NK-92 treated with Interleukin-12 subunit alpha and Interleukin-12 subunit beta, amount 100 ng/mL, for 24 hours (cell line): ENCODE data around the gene KCTD10.
A peak's percentile ranks its signal among the peaks of the same experiment; 100 is the strongest.

Experiments used
- DNase-seq: peaks from one replicate; lab custom pipeline; 2025; lab: John Stamatoyannopoulos, UW

Gene KCTD10

GRCh38 chr12:109477185-109477962 is at the start of gene KCTD10, which contains the start of gene UBE3B:
KCTD10 (minus strand) TSS chr12:109477300; CDS start chr12:109477262, 38 bp downstream.
UBE3B (plus strand) TSS chr12:109477634; CDS start chr12:109483552, 5,918 bp downstream.
- DNase-seq: peak; percentile 66

- DNase-seq: no peak
Measured at GRCh38 chr12:109525279-109525585, 48.1 kb upstream of the KCTD10 start.

- no peak for DNase-seq
Measured at GRCh38 chr12:109524466-109525278, 47.6 kb upstream of the KCTD10 start.

GRCh38 chr12:109523504-109523903 is 46.4 kb upstream of the KCTD10 start:
- DNase-seq: no peak

- no peak for DNase-seq
Measured at GRCh38 chr12:109523071-109523470, 46.0 kb upstream of the KCTD10 start.

GRCh38 chr12:109521831-109522230 is 44.7 kb upstream of the KCTD10 start:
- DNase-seq: no peak

- no peak for DNase-seq
Measured at GRCh38 chr12:109519787-109520186, 42.7 kb upstream of the KCTD10 start.

- DNase-seq: peak; percentile 1
Measured at GRCh38 chr12:109518820-109519665, 41.9 kb upstream of the KCTD10 start.

GRCh38 chr12:109517619-109518018 is 40.5 kb upstream of the KCTD10 start:
- DNase-seq: no peak

- no peak for DNase-seq
Measured at GRCh38 chr12:109513977-109514376, 36.9 kb upstream of the KCTD10 start.

- DNase-seq: no peak
Measured at GRCh38 chr12:109513051-109513450, 36.0 kb upstream of the KCTD10 start.

GRCh38 chr12:109512608-109513007 is 35.5 kb upstream of the KCTD10 start:
- no peak for DNase-seq

GRCh38 chr12:109510196-109510595 is 33.1 kb upstream of the KCTD10 start:
- DNase-seq: no peak

- no peak for DNase-seq
Measured at GRCh38 chr12:109504068-109504467, 27.0 kb upstream of the KCTD10 start.

GRCh38 chr12:109503611-109504010 is 26.5 kb upstream of the KCTD10 start:
- DNase-seq: no peak

GRCh38 chr12:109502332-109502731 is 25.2 kb upstream of the KCTD10 start:
- DNase-seq: no peak

GRCh38 chr12:109501299-109501698 is 24.2 kb upstream of the KCTD10 start:
- DNase-seq: no peak

- no peak for DNase-seq
Measured at GRCh38 chr12:109500406-109501185, 23.5 kb upstream of the KCTD10 start.

- DNase-seq: no peak
Measured at GRCh38 chr12:109497675-109498074, 20.6 kb upstream of the KCTD10 start.

GRCh38 chr12:109496306-109496705 is 19.2 kb upstream of the KCTD10 start:
- DNase-seq: no peak

GRCh38 chr12:109495012-109495411 is 17.9 kb upstream of the KCTD10 start:
- no peak for DNase-seq
